ENCODE results near the gene MINK1. TPM values are rescaled to one million over a fixed set of nuclear protein-coding genes. Genes with fewer than 3 reads are reported as not detected.

Gene MINK1
- total RNA-seq, 4 donors from 2014 or later, result 29.3 to 48.6 (median 46.4) TPM

- TF ChIP-seq EP300 (IDR thresholded peaks at IDR 0.05) (no peak), CTCF (IDR thresholded peaks at IDR 0.05) (no peak), POLR2AphosphoS5 (IDR thresholded peaks at IDR 0.05) (no peak), POLR2A (IDR thresholded peaks at IDR 0.05) (no peak)
- Histone ChIP-seq H3K27ac (no peak overlapping the region), H3K4me1 (peaks cover 0 to 37% (median 11%) of the 10 kb centered on the region in 3 donors), H3K27me3 (peaks cover 36% of the 10 kb centered on the region), H3K4me3 (no peak overlapping the region), H3K36me3 (peaks cover 0 to 44% of the 10 kb centered on the region in 2 donors), H3K9me3 (no peaks in the 10 kb centered on the region)
- ATAC-seq, result no peak
- WGBS, 2 donors (ENCODE audit: low coverage in 1 of 2), result 77 to 94% methylated on average over 2 to 3 of the region's 8 CpGs
These were observed 65.2 kb downstream of the MINK1 start for GRCh38 chr17:4898351-4898750.

- H3K36me3 ChIP-seq, result peaks cover 0 to 38% of the 10 kb centered on the region in 2 donors
- H3K27me3 ChIP-seq, result peaks cover 39% of the 10 kb centered on the region
- H3K4me3 ChIP-seq, result peak overlapping the region; percentile 11 to 55
- peak overlapping the region in 1 of 4 donors; percentile 24 for H3K27ac ChIP-seq
- ATAC-seq, result no peak
- TF ChIP-seq POLR2AphosphoS5 (IDR thresholded peaks at IDR 0.05) (no peak), EP300 (IDR thresholded peaks at IDR 0.05) (no peak), CTCF (IDR thresholded peaks at IDR 0.05) (no peak), POLR2A (IDR thresholded peaks at IDR 0.05) (no peak)
- WGBS, 2 donors (ENCODE audit: low coverage in 1 of 2), result no CpG with 5 or more reads among the region's 34 CpGs
- no peaks in the 10 kb centered on the region for H3K9me3 ChIP-seq
- H3K4me1 ChIP-seq, result peaks cover 0 to 37% (median 11%) of the 10 kb centered on the region in 3 donors
These were observed 65.8 kb downstream of the MINK1 start for GRCh38 chr17:4898927-4899326.

GRCh38 chr17:4899341-4900230 is 66.4 kb downstream of the MINK1 start, which contains the start of gene C17orf107:
TSS of gene C17orf107 (plus strand) at chr17:4899536. CDS start at chr17:4899763, 227 bp downstream.
- Histone ChIP-seq H3K27me3 (peaks cover 45% of the 10 kb centered on the region), H3K27ac (peak within 1 kb of the TSS in 1 of 4 donors; percentile 24), H3K4me1 (peaks cover 0 to 37% (median 11%) of the 10 kb centered on the region in 3 donors), H3K36me3 (peaks cover 0 to 32% of the 10 kb centered on the region in 2 donors), H3K9me3 (no peaks in the 10 kb centered on the region), H3K4me3 (peak within 1 kb of the TSS; percentile 11 to 55)
- 21% methylated on average over 6 of the region's 60 CpGs; no CpG with 5 or more reads in 1 of the 2 donors for WGBS, 2 donors (ENCODE audit: low coverage in 1 of 2)
- TF ChIP-seq POLR2AphosphoS5 (IDR thresholded peaks at IDR 0.05) (peak; percentile 11), POLR2A (IDR thresholded peaks at IDR 0.05) (peak in 1 of 2 donors; percentile 9), EP300 (IDR thresholded peaks at IDR 0.05) (no peak)
- peak; percentile 79 for ATAC-seq

- ATAC-seq, result no peak
- Histone ChIP-seq H3K4me1 (peaks cover 0 to 37% (median 11%) of the 10 kb centered on the region in 3 donors), H3K9me3 (no peaks in the 10 kb centered on the region), H3K27ac (peak overlapping the region in 1 of 4 donors; percentile 67), H3K36me3 (peaks cover 0 to 23% of the 10 kb centered on the region in 2 donors), H3K27me3 (peaks cover 48% of the 10 kb centered on the region), H3K4me3 (peak overlapping the region in 1 of 2 donors; percentile 55)
- TF ChIP-seq CTCF (IDR thresholded peaks at IDR 0.05) (no peak), EP300 (IDR thresholded peaks at IDR 0.05) (no peak)
- no CpG with 5 or more reads among the region's 65 CpGs for WGBS, 2 donors (ENCODE audit: low coverage in 1 of 2)
These were observed 67.3 kb downstream of the MINK1 start for GRCh38 chr17:4900231-4901107.

All from gastroesophageal sphincter (tissue), 4 donors.